Adipocyte (in vitro differentiated cells): ENCODE data around the gene TOMM40.

Experiments
- DNase-seq: peaks from one replicate; pipeline ENCODE4 v3.0.0-alpha.2; 2015; ENCODE audit warnings: low read depth
- H3K27me3 ChIP-seq: replicated peaks from 2 replicates; pipeline ENCODE4 v1.7.0; 2013; ENCODE audit warnings: mild to moderate bottlenecking, low read length, moderate library complexity; ENCODE audit not compliant: control insufficient read depth, insufficient read depth
- H3K36me3 ChIP-seq: 2 replicates; pipeline ENCODE4 v1.7.0; 2013; ENCODE audit warnings: low read length, mild to moderate bottlenecking, moderate library complexity; ENCODE audit not compliant: control insufficient read depth, insufficient read depth, severe bottlenecking
- H3K4me1 ChIP-seq: 2 replicates; pipeline ENCODE4 v1.7.0; 2013; ENCODE audit warnings: mild to moderate bottlenecking, low read length, moderate library complexity; ENCODE audit not compliant: control insufficient read depth, insufficient read depth
- H3K4me3 ChIP-seq: 2 replicates; pipeline ENCODE4 v1.7.0; 2013; ENCODE audit warnings: mild to moderate bottlenecking, low read length, moderate library complexity
- H3K9ac ChIP-seq: 2 replicates; pipeline ENCODE4 v1.7.0; 2013; ENCODE audit warnings: mild to moderate bottlenecking, low read length, moderate library complexity
- H3K9me3 ChIP-seq: 2 replicates; pipeline ENCODE4 v1.7.0; 2013; ENCODE audit warnings: mild to moderate bottlenecking, low read length, moderate library complexity; ENCODE audit not compliant: control insufficient read depth

The TOMM40 gene

DNA sequence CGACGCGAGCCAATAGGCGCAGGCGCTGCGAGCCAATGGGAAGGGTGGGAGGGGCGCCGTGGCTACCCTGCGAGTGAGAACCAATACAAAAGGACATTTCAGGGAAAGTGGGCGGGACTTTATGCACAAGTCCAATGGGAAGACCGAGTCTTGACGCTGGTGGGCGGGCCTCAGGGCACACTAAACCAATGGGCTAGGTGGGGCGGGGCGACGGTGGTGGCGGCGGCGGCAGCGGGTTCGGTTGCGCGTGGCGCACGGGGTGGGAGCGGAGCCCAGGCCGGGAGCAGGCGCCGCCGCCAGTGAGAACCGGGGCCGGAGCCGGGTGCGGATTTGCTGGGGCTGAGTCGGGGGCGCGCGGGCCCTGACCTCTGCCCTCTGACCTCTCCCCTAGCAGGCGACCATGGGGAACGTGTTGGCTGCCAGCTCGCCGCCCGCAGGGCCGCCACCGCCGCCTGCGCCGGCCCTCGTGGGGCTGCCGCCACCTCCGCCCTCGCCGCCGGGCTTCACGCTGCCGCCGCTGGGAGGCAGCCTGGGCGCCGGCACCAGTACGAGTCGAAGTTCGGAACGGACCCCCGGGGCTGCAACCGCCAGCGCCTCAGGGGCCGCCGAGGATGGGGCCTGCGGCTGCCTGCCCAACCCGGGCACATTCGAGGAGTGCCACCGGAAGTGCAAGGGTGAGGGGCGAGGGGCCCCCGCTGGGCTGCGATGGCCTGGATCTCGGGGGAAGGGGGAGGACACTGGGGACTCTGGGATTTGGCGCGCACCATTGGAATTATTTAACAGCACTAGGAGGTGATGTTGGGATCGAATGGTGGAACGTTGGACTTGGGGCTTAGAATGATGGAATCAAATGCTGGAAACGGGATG lies at the start of gene TOMM40:
Gene TOMM40, plus strand, starts transcription at position 239 of the 867 bp plus-strand sequence. Its CDS starts 162 bp downstream, at position 401.
- peak within 1 kb of the TSS; percentile 96 for H3K9ac ChIP-seq
- H3K36me3 ChIP-seq: peaks cover 42% of the 10 kb centered on the region
- peak within 1 kb of the TSS; percentile 97 for H3K4me3 ChIP-seq
- peak; percentile 100 for DNase-seq
- H3K27me3 ChIP-seq: no peaks in the 10 kb centered on the region
- H3K9me3 ChIP-seq: no peaks in the 10 kb centered on the region
- peaks cover 39% of the 10 kb centered on the region for H3K4me1 ChIP-seq

DNA sequence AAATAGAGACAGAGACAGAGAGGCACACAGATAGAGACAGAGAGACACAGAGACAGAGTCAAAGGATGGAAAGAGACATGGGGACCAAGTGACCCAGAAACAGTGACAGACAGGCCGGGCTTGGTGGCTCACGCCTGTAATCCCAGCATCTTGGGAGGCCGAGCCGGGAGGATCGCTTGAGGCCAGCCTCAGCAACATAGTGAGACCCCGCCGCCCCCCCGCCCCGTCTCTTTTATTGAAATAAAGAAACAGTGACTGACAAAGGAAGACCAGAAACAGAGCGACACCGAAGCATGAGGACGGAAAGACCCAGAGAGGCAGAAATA lies 45.8 kb upstream of the TOMM40 start:
- Histone ChIP-seq H3K4me3 (peak overlapping the region; percentile 83), H3K27me3 (no peaks in the 10 kb centered on the region), H3K9ac (peak overlapping the region; percentile 66), H3K4me1 (peaks cover 19% of the 10 kb centered on the region), H3K9me3 (no peaks in the 10 kb centered on the region), H3K36me3 (no peaks in the 10 kb centered on the region)
- DNase-seq: no peak

DNA sequence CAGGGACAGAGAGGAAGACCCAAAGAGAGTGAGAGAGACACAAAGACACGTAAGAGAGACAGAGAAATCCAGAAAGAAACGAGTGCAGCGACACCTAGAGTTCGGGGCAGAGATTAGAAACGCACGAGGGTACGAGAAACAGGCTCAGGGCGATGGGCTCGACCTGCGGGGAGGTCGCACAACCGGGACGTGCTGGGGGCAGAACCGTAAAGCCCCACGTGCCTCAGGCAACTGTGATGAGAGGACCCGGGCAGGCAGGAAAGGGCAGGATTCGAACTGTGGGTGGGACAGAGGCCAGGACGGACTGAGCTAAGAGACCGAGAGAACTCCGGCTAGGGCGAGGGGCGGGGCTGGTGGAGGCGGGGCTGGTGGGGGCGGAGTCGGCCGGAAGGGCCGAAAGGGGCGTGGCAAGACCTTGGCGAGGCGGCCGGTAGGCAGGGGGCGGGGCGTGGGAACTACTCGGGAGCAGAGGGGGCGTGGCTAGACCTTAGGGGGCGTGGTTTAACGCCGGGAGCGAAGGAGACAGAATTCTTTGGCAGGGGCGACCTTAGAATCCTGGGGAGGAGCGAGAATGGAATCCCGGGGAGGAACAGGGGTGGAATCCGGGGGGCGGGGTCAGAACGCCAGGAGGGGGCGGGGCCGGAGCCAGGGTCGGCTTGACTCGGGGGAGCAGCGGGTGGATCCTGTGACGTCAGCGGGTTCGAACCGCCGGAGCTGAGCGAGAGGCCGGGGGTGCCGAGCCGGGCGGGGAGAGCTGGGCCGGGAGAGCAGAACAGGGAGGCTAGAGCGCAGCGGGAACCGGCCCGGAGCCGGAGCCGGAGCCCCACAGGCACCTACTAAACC lies 45.2 kb upstream of the TOMM40 start, which contains the start of gene NECTIN2:
Gene NECTIN2, plus strand, starts transcription at position 686 of the 843 bp plus-strand sequence. CDS start 229 bp downstream, outside the sequence.
- peak; percentile 100 for DNase-seq
- no peaks in the 10 kb centered on the region for H3K9me3 ChIP-seq
- no peaks in the 10 kb centered on the region for H3K27me3 ChIP-seq
- H3K4me1 ChIP-seq: peaks cover 19% of the 10 kb centered on the region
- H3K36me3 ChIP-seq: no peaks in the 10 kb centered on the region
- H3K9ac ChIP-seq: peak within 1 kb of the TSS; percentile 98
- H3K4me3 ChIP-seq: peak within 1 kb of the TSS; percentile 98

DNA sequence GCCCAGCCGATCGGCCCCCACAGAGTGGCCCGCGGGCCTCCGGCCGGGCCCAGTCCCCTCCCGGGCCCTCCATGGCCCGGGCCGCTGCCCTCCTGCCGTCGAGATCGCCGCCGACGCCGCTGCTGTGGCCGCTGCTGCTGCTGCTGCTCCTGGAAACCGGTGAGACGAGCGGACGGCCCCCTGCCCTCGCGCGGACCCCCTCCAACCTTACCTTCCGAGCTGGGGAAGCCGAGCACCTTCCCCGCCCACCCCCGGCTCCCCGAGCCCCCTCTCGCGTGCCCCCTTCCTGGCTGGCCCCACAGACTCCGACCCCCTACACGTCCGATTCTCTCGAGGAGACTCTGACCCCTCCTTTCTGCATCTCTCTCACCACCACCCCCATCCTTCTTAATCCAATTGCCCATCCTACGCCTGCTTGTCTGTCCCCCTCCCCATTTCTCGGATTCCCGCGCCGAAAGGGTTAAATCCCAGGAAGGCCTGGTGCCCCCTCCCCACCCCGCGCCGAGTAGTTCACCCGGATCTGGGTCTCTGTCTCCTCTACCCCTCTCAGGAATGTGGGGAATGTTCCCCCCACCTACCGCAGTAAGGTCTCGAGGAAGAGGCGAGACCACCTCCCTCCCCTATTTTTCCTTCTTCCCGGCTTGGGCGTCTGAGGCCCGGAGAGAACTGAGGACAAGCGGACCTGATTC lies 44.5 kb upstream of the TOMM40 start:
- DNase-seq: peak; percentile 63
- peak overlapping the region; percentile 98 for H3K4me3 ChIP-seq
- no peaks in the 10 kb centered on the region for H3K9me3 ChIP-seq
- H3K27me3 ChIP-seq: no peaks in the 10 kb centered on the region
- H3K36me3 ChIP-seq: no peaks in the 10 kb centered on the region
- peaks cover 19% of the 10 kb centered on the region for H3K4me1 ChIP-seq
- peak overlapping the region; percentile 98 for H3K9ac ChIP-seq

GRCh38 chr19:44847144-44848035 lies 43.7 kb upstream of the TOMM40 start:
- no peaks in the 10 kb centered on the region for H3K36me3 ChIP-seq
- H3K27me3 ChIP-seq: no peaks in the 10 kb centered on the region
- peak overlapping the region; percentile 98 for H3K9ac ChIP-seq
- H3K4me1 ChIP-seq: peaks cover 19% of the 10 kb centered on the region
- DNase-seq: peak; percentile 90
- no peaks in the 10 kb centered on the region for H3K9me3 ChIP-seq
- peak overlapping the region; percentile 98 for H3K4me3 ChIP-seq

GRCh38 chr19:44848036-44848811 lies 42.8 kb upstream of the TOMM40 start:
- H3K9ac ChIP-seq: peak overlapping the region; percentile 98
- H3K4me1 ChIP-seq: peaks cover 19% of the 10 kb centered on the region
- no peaks in the 10 kb centered on the region for H3K9me3 ChIP-seq
- DNase-seq: peak; percentile 74
- no peaks in the 10 kb centered on the region for H3K27me3 ChIP-seq
- no peaks in the 10 kb centered on the region for H3K36me3 ChIP-seq
- peak overlapping the region; percentile 98 for H3K4me3 ChIP-seq

DNA sequence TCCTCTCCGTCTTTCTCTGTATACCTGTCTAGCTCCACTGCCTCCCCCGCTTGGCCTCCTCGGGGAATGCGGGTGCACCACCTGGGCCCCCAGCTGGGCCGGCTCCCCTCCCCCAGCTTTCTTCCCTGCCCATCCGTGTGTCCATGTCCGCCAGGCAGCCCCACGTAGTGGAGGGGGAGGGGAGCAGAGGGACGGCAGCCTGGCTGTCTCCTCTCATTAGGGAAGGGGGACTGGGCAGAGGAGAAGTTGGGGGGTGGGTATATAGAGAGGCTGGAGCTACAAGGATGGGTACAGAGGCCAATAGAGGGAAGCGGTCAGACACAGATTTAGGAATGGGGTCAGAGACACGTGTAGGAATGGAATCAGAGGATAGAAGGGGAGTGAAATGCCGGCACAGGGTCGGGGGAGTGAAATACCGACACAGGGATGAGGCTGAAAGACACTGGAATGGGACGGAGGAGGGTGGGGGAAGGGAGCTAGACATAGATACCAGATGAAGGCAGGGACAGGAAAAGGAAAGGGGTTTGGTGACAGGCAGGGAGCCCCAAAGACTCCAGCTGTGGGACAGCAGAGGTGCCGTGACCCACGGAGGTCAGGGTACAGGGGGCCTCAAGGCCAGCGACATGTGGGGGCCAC lies 42.1 kb upstream of the TOMM40 start:
- H3K4me3 ChIP-seq: peak overlapping the region; percentile 98
- peak; percentile 36 for DNase-seq
- no peaks in the 10 kb centered on the region for H3K36me3 ChIP-seq
- no peaks in the 10 kb centered on the region for H3K27me3 ChIP-seq
- no peaks in the 10 kb centered on the region for H3K9me3 ChIP-seq
- H3K4me1 ChIP-seq: peaks cover 19% of the 10 kb centered on the region
- H3K9ac ChIP-seq: peak overlapping the region; percentile 98

GRCh38 chr19:44850641-44851109 lies 40.4 kb upstream of the TOMM40 start:
- no peak for DNase-seq
- Histone ChIP-seq H3K27me3 (no peaks in the 10 kb centered on the region), H3K36me3 (no peaks in the 10 kb centered on the region), H3K9ac (no peak overlapping the region), H3K4me1 (peaks cover 19% of the 10 kb centered on the region), H3K9me3 (no peaks in the 10 kb centered on the region), H3K4me3 (no peak overlapping the region)

GRCh38 chr19:44851427-44851826 lies 39.6 kb upstream of the TOMM40 start:
- peaks cover 19% of the 10 kb centered on the region for H3K4me1 ChIP-seq
- H3K4me3 ChIP-seq: no peak overlapping the region
- H3K9me3 ChIP-seq: no peaks in the 10 kb centered on the region
- no peak for DNase-seq
- H3K9ac ChIP-seq: no peak overlapping the region
- no peaks in the 10 kb centered on the region for H3K36me3 ChIP-seq
- H3K27me3 ChIP-seq: no peaks in the 10 kb centered on the region
